Esophagus muscularis mucosa (tissue), 4 donors: ENCODE data around the gene CALM1. TPM values are rescaled to one million over a fixed set of nuclear protein-coding genes. Genes with fewer than 3 reads are reported as not detected.
A peak's percentile ranks its signal among the peaks of the same experiment; 100 is the strongest.

Experiments
- DNase-seq: peaks from one replicate; pipeline ENCODE4 v3.0.0-alpha.2; 2017; ENCODE audit errors: extremely low spot score
- H3K27ac ChIP-seq, 4 donors: fragments of 200-600 bp; sonication (generic); replicated peaks in 1 of 4; 1 replicate in 3 of 4; 2 replicates in 1 of 4; pipeline ENCODE4 v1.5.1; 2016 to 2019; ENCODE audit warnings: mild to moderate bottlenecking in 1 of 4
- H3K27me3 ChIP-seq, 4 donors: fragments of 200-600 bp; sonication (generic); one replicate each; pipeline versions ENCODE4 v1.5.1 to v1.6.0; 2016 to 2019
- H3K36me3 ChIP-seq, 4 donors: fragments of 200-600 bp; sonication (generic); one replicate each; pipeline ENCODE4 v1.5.1; 2016 to 2019
- H3K4me1 ChIP-seq, 4 donors: fragments of 200-600 bp; sonication (generic); one replicate each; pipeline ENCODE4 v1.5.1; 2016 to 2019
- H3K4me3 ChIP-seq, 4 donors: fragments of 200-600 bp; sonication (generic); 1 replicate in 2 of 4; 2 replicates in 2 of 4; pipeline ENCODE4 v1.5.1; 2016 to 2019; ENCODE audit warnings: mild to moderate bottlenecking in 4 of 4, moderate library complexity in 1 of 4
- H3K9me3 ChIP-seq, 4 donors: fragments of 200-600 bp; sonication (generic); 1 replicate in 3 of 4; 2 replicates in 1 of 4; pipeline ENCODE4 v1.5.1; 2016 to 2019
- EP300 ChIP-seq: sonication (generic); formaldehyde crosslinking; IDR thresholded peaks from one replicate; pipeline ENCODE4 v1.6.1; 2017; ENCODE audit warnings: antibody characterized with exemption
- POLR2A ChIP-seq: fragments of 450-650 bp; IDR thresholded peaks from one replicate; pipeline ENCODE4 v1.6.1; 2017; ENCODE audit warnings: antibody characterized with exemption, moderate library complexity, mild to moderate bottlenecking, low read depth
- POLR2AphosphoS5 ChIP-seq, 2 donors: sonication (generic); formaldehyde crosslinking; IDR thresholded peaks; one replicate each; pipeline ENCODE4 v1.6.1; 2017; ENCODE audit warnings: antibody characterized with exemption in 2 of 2
- WGBS: methylation state at CpG from one replicate; pipeline ENCODE4 v1.1.5; 2018; 5-methylcytosine and 5-hydroxymethylcytosine counted together
- intact Hi-C: fragments of 100-400 bp; cut with DNase I; formaldehyde crosslinking; loops from one replicate; pipeline ENCODE4 v1.15.1; 2023
- total RNA-seq, 4 donors: library from RNA; depleted of rRNA; stranded (reverse); fragments of >200 nt; gene quantifications; one replicate each; pipeline versions ENCODE4 v1.1.0 to v1.2.1, GENCODE V29; 2016
- TF ChIP-seq, protein P1 (sequence below), 3 experiments: fragments of 200-600 bp in 2 of 3; fragments of 450-650 bp in 1 of 3; sonication (generic) in 2 of 3; IDR thresholded peaks; one replicate each; pipeline ENCODE4 v1.5.1; 2017 to 2019; ENCODE audit warnings: antibody characterized with exemption in 3 of 3, mild to moderate bottlenecking in 2 of 3, moderate library complexity in 1 of 3

The CALM1 gene
- total RNA-seq: 100 to 1,000 TPM; 482 to 847 (median 640) TPM

DNA sequence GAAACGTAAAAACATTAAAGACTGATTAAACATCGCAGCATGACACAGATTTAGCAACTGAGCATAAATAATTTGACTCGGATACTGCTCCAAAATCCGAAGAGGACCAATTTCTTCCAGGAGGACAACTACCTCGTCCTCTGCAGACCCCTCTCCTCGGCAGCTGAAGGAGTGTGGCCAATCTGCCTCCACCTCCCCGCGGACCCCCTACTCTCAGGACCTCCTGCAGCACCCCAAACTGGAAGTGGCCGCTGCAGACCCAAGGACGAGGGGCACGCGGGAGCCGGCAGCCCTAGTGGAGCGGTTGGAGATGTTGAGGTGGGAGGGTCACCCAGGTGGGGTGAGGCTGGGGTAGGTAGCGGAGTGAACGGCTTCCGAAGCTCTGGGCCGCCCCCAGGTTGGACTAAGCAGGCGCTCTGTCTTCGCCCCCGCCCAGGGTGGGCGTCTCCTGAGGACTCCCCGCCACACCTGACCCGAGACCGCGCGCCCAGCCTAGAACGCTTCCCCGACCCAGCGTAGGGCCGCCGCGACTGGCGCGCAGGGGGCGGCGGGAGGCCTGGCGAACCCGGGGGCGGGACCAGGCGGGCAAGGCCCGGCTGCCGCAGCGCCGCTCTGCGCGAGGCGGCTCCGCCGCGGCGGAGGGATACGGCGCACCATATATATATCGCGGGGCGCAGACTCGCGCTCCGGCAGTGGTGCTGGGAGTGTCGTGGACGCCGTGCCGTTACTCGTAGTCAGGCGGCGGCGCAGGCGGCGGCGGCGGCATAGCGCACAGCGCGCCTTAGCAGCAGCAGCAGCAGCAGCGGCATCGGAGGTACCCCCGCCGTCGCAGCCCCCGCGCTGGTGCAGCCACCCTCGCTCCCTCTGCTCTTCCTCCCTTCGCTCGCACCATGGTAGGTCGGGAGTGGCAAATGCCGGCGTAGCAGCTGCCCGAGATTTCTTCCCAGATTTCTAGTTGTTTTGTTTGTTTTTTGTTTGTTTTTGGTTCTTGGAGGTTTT is at the start of gene CALM1:
Gene CALM1 (plus strand): TSS at position 689 of the 999 bp plus-strand sequence. CDS start 202 bp downstream, at position 891.
- TF ChIP-seq, protein P1, sequence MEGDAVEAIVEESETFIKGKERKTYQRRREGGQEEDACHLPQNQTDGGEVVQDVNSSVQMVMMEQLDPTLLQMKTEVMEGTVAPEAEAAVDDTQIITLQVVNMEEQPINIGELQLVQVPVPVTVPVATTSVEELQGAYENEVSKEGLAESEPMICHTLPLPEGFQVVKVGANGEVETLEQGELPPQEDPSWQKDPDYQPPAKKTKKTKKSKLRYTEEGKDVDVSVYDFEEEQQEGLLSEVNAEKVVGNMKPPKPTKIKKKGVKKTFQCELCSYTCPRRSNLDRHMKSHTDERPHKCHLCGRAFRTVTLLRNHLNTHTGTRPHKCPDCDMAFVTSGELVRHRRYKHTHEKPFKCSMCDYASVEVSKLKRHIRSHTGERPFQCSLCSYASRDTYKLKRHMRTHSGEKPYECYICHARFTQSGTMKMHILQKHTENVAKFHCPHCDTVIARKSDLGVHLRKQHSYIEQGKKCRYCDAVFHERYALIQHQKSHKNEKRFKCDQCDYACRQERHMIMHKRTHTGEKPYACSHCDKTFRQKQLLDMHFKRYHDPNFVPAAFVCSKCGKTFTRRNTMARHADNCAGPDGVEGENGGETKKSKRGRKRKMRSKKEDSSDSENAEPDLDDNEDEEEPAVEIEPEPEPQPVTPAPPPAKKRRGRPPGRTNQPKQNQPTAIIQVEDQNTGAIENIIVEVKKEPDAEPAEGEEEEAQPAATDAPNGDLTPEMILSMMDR (IDR thresholded peaks at IDR 0.05): peak in 1 of 3 experiments; percentile 31
- TF ChIP-seq POLR2AphosphoS5 (IDR thresholded peaks at IDR 0.05) (peak; percentile 99 to 100), EP300 (no peak), POLR2A (peak; percentile 99)
- peak within 1 kb of the TSS; percentile 94 to 97 (median 96) for H3K27ac ChIP-seq
- peak within 1 kb of the TSS; percentile 81 to 99 (median 82) for H3K4me3 ChIP-seq
- H3K9me3 ChIP-seq: no peaks in the 10 kb centered on the region
- intact Hi-C loops: loop anchor here (2.0 kb wide), 2 partner anchors 14 to 362 kb away; no protein-coding TSS in a partner anchor
- peak; percentile 96 for DNase-seq
- peaks cover 5 to 18% (median 13%) of the 10 kb centered on the region in 4 donors for H3K36me3 ChIP-seq
- H3K4me1 ChIP-seq: peaks cover 29 to 37% (median 34%) of the 10 kb centered on the region in 4 donors
- H3K27me3 ChIP-seq: no peaks in the 10 kb centered on the region
- WGBS: 3% methylated on average over 36 of the region's 89 CpGs

DNA sequence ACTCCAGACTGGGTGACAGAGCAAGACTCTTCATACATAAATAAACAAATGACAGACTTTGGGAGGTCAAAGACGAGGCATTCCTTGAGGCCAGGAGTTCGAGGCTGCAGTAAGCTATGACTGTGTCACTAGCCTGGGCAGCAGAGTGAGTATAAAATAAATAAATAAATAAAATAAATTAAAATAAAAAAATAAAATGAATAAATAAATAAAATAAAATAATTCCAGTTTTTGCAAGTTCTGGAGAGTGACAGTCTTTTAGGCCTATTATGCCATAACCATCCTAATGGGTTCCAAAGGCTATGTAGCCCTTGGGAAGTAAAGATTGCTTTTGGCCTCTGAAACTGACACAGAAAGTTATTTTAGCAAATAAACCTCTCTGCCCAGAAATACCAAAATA is 48.6 kb upstream of the CALM1 start:
- WGBS: 98% methylated on average over 2 of the region's 2 CpGs
- TF ChIP-seq EP300: no peak
- TF ChIP-seq POLR2A: no peak
- TF ChIP-seq, protein P1 (IDR thresholded peaks at IDR 0.05): no peak
- TF ChIP-seq POLR2AphosphoS5 (IDR thresholded peaks at IDR 0.05): no peak

DNA sequence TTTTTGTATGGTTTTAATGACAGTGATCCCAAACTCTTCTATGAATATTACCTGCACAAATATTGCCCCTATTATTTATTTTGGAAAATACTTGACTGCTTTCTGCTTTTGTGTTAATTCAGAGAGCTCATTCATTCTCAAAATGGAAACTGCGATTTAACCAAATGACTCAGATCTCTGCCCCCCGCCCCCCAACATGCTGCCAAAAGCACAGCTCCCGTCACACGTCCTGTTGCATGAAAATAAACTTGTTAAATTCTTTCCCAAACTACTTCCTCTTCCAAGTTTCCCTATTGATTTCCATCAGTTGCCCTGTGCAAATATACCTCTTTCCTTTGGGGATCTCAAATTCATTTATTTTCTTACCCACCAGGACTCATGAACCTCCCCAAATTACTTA is 47.1 kb upstream of the CALM1 start:
- DNase-seq: no peak
- peaks cover 0 to 5% (median 0%) of the 10 kb centered on the region in 4 donors for H3K27me3 ChIP-seq
- H3K4me1 ChIP-seq: no peaks in the 10 kb centered on the region
- no peaks in the 10 kb centered on the region for H3K36me3 ChIP-seq
- intact Hi-C loops: no loop called here
- TF ChIP-seq, protein P1 (IDR thresholded peaks at IDR 0.05): no peak
- no peak overlapping the region for H3K4me3 ChIP-seq
- H3K27ac ChIP-seq: no peak overlapping the region
- no peaks in the 10 kb centered on the region for H3K9me3 ChIP-seq
- 35% methylated on average over 4 of the region's 4 CpGs for WGBS

More for the DNA sequence above, 48.6 kb upstream of the CALM1 start:
- H3K27ac ChIP-seq: no peak overlapping the region
- no peak for DNase-seq
- no peak overlapping the region for H3K4me3 ChIP-seq
- H3K36me3 ChIP-seq: no peaks in the 10 kb centered on the region
- no peaks in the 10 kb centered on the region for H3K4me1 ChIP-seq
- H3K9me3 ChIP-seq: no peaks in the 10 kb centered on the region
- intact Hi-C loops: no loop called here
- no peaks in the 10 kb centered on the region for H3K27me3 ChIP-seq

DNA sequence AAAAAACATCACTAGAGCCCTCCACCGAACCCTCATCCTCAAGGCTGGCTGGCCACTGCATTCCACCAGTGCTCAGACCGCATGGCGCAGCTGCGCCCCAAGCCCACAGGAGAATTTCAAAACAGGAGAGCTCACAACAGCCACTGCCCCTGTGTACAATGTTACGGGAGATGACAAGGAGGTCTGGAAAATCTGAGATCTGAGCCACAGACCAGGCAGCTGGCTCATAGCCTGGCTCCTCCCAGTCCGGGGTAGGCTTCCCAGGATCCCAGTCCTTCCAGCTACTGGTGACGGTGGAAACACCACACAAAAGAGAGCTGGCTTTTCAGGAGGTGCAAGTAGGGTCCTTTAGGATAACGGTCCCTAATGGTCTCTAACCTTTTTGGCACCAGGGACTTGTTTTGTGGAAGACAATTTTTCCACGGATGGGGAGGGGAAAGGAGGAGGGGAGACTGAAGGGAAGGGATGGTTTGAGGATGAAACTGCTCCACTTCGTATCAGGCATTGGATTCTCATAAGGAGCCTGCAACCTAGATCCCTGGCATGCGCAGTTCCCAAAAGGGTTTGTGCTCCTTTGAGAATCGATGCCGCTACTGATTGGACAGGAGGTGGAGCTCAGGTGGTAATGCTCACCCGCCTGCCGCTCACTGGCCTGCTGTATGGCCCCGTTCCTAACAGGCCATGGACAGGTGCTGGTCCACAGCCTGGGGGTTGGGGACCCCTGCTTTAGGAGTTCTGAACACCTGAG is 42.1 kb upstream of the CALM1 start:
- H3K4me1 ChIP-seq: no peaks in the 10 kb centered on the region
- no peaks in the 10 kb centered on the region for H3K36me3 ChIP-seq
- H3K9me3 ChIP-seq: no peaks in the 10 kb centered on the region
- no peak overlapping the region for H3K4me3 ChIP-seq
- H3K27me3 ChIP-seq: peaks cover 0 to 8% (median 0%) of the 10 kb centered on the region in 4 donors
- WGBS: 76% methylated on average over 16 of the region's 16 CpGs
- intact Hi-C loops: no loop called here
- DNase-seq: no peak
- TF ChIP-seq POLR2A (no peak), POLR2AphosphoS5 (IDR thresholded peaks at IDR 0.05) (no peak), EP300 (no peak)
- TF ChIP-seq, protein P1 (IDR thresholded peaks at IDR 0.05): no peak
- no peak overlapping the region for H3K27ac ChIP-seq
